GM18498 (cell line): ENCODE results near the gene CDH1.
"Not testable (repeated sequence)": the region's sequence is repeated elsewhere in the genome, so short reads cannot be mapped to it uniquely, and the experiment has no call there.

Source experiments
- ATAC-seq: cut with Tn5 transposase; IDR thresholded peaks from one replicate; pipeline ENCODE4 v1.9.1; 2021; ENCODE audit warnings: mild to moderate bottlenecking, moderate library complexity; ENCODE audit not compliant: unreplicated experiment

CDH1 gene

DNA sequence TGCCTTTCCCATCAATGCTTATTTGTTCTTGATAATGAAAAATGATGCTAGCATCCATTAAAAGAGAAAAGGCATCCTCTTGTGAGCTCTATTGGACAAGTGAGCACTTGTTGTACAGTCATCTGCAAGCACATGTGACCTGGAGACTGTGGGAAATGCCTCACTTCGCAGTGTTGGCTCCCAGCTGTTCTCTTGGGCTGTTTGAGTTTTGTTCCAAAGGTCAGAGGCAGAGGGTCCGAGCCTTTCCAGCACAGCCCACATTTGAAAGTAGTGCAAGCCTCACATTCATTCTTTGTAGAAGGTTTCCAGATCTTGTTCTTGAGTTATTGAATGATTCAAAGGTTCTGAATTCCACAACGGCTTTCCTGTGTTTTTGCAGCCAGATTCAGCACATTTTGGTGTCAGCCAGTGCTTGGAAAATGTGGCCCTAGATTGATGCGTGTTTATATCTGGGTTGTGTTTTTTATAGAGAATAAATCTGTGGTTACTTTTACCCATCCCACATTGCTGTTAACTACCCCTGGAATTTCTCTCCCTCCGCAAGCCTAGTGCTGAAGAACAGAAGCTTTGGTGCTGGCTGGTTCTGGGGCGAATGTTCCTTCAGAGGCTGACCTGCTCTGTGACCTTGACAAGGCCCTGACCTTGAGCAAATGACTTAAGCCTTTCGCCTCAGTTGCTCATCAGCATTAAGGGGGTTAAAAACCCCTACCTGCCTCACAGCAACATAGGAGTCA is 49.8 kb downstream of the CDH1 start:
- ATAC-seq = no peak

DNA sequence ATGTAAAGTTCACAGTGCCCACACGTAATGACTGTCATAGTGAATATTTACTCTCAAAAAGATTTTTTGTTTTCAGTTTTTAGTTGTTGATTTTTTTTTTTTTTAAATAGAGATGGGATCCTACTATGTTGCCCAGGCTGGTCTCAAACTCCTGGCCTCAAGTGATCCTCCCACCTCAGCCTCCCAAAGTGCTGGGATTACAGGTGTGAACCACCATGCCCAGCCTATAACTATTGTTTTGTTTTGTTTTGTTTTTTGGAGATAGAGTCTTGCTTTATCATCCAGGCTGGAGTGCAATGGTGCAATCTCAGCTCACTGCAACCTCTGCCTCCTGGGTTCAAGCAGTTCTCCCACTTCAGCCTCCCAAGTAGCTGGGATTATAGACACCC is 50.3 kb downstream of the CDH1 start:
- not testable (repeated sequence) for ATAC-seq

DNA sequence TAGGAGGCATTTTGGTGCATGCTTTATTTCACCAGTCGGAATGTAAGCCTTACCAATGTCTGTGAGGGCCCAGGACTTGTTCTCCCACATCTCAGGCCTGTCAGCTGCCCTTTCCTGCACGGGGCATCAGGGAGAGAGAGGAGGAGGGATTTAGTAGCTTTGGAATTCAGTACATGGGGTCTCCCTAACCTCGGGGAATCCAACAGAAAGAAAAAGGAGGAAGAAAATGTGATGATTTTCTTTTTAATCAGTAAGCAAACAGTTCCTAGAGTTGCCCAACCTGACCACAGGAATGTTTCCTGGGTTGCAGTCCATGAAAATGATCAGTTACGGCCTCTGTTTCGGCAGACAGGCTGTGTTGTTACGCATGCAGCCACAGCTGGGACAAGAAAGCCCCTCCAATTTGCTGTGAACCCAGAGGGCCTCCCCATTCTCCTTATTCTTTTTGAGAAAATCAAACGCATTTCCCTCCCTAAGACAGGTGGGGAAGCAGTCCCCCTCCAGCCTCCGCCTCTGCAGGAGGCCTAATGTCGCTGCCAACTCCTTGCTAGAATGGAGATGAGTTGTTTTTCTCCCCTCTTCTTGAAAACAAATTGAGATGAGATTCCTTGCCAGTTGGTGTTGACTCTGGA is 53.2 kb downstream of the CDH1 start:
- no peak for ATAC-seq

DNA sequence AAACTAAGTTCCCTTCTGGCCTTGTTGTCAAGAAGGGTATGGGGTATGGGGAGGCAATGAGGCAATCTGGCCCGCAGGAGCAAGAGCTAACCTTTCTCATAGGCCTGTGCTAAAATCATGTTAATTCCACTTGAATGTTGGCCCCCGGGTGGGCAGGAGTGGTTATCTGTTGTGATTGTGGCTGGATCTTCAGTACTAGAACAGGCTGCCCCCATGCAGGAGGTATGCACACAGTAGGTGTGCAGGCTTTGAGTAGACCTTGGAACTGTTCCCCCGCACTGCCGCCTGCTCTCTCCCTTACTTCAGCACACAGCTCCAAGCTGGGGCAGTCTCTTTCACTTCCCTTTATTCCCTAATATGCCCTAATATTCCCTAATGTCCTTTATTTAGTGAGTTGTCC is 53.9 kb downstream of the CDH1 start:
- ATAC-seq = no peak

DNA sequence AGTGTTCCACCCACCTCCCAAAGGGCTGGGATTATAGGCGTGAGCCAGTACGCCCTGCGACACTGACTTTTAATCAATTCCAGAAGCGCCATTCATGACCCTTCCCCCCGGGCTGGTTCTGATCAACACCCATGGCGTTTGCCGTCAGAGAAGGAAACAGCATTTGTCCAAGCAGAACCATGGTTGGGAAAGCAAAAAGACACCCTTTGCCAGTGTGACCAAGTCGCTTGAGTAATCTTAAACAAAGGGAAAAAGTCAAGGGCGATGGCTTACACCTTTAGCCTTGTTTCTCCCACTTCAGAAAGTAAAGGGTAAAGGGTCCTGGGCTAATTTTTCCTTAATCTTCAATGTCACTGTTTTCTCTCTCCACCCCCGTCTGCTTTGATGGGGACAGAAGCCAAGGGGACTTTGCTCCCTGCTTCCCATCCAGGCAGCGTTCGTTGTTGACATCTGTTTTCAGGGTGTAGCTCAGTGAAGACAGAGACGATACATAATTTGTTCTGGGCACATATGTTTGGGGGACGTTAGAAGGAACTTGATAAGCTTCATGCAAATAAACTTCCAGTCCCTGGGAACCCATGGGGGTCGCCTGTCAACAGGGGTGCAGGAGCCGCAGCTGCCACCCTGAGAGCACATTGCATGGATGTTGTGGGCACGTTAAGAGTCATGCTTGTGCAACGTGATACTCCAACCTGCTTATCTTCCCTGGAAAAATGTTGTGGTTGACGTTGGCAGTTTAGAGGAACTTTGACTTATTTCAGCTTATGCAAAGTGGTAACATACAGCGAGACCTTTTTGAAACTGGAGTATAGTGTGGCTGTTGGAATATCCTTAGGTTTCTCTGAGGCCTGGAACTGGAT is 55.6 kb downstream of the CDH1 start:
- ATAC-seq = no peak

DNA sequence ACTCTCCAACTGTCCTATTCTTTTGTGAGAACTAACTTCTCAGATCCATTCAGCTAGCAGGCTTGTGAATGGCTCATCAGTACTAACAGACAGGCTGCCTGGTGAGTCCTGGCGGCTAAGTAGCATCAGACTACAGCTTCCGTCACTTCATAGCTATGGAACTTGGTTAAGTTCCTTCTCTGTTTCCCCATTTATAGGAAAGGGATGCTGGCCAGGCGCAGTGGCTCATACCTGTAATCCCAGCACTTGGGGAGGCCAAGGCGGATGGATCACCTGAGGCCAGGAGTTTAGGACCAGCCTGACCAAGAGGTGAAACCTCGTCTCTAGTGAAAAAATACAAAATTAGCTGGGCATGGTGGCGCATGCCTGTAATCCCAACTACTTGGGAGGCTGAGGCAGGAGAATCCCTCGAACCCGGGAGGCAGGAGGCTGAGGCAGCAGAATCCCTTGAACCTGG is 56.3 kb downstream of the CDH1 start:
- ATAC-seq = no peak

DNA sequence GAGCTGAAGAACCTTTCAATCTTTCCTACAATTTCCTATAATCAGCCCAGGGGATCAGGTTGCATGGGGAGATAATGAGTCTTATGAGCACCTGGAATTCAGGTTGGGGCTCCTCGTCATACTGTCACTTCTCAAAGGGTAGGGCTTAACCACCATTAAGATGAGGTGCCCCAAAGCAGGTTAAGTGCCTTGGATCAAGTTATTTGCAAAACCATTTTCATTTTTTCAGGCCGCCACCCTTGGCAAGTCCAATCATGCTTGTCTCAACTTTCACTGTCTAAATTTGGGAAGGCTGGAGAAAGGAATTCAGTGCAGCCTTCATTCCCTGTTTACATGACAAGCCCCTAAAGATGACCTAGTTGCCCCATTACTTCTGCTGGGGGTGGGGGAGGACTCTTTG is 61.3 kb downstream of the CDH1 start:
- ATAC-seq = no peak

DNA sequence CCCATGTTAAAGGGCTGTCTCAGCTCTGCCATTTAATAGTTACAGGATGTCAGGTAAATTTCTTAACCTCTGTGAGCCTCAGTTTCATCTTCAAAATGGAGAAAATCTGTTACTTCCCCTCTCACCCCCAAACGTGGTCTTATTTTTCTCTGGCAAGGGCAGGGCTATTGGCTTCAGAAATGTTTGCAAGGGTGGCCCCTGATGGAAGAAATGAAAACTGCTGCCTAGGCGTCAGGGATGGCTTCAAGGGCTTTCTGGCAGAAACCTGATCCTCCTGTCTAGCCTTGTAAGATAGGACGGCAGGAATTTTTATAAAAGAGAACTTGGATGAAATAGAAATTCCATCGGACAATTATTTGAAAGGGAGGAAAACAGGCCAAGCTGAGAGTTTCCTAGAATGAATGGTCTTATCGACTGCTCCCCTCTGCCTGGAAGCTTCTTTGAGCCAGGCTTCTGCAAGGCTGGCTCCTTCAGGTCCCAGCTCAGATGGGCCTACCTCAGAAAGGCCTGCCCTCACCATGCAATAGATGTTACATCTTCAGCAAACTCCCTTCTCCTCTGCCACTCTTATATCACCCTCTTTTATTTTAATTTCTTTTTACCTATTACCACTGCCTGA is 63.3 kb downstream of the CDH1 start:
- peak; percentile 82 for ATAC-seq

DNA sequence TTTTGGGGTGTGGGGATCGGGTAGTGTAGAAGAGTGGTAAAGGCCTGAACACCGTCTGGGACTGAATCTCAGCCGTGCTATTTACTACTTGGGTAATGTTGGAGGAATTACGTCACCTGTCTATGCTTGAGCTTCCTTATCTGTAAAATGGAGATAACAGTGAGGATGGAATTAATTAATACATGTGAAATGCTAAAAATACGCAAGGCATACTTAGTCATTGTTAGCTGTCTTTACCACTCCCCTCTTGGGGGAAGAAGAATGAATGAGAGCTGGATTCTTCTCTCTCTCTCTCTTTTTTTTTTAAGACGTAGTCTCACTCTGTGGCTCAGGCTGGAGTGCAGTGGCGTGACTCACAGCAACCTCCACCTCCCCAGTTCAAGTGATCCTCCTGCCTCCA is 65.1 kb downstream of the CDH1 start:
- no peak for ATAC-seq

DNA sequence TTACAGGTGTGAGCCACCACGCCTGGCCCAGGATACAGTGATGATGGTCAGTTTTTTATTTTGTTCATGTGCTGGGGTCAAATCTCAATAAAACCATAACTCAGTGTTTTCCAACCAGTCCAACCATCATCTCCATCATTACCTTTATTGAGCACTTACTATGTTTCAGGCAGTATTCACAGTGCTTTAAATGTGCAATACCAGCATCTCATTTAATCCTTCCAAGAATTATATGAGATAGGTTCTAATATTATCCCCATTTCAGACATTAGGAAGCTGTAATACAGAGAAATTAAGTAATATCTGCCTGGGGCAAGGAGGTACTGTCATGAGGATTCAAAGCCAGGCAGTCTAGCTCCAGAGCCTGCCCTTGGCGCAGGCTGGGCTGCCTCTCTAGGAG is 69.3 kb downstream of the CDH1 start:
- no peak for ATAC-seq

DNA sequence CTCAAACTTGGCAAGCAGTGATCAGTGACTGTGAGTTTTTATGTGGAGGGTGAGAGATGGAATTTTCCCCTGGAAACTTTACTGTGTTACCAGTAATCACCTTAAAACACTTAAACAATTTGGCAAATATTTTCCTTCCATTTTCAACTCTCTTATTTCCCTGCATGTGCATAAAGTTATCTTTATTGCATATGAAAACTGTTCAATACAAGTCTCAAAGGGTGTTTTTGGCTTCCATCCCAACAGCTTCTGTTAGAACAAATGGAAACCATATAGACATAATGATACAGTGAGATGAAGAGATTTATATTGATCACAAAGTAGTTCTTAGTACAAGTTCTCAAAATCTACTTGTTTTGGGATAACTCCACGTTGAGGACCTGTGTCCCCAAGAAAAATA is 69.9 kb downstream of the CDH1 start:
- ATAC-seq = no peak

DNA sequence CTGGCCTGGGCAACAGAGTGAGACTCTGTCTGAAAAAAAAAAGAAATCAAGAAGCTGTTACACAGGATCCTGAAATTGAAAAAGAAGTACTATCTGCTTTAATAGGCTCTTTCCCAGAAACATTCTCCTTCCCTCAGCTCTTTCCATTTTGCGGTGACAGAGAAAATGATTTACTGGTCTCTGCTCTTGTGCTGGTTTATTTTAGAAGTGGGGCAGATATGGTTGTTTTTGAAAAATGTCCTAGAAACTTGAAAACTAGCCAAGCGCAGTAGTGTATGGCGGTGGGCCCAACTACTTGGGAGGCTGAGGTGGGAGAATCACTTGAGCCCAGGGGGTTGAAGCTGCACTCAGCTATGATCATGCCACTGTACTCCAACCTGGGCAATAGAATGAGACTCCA is 77.4 kb downstream of the CDH1 start:
- no peak for ATAC-seq

DNA sequence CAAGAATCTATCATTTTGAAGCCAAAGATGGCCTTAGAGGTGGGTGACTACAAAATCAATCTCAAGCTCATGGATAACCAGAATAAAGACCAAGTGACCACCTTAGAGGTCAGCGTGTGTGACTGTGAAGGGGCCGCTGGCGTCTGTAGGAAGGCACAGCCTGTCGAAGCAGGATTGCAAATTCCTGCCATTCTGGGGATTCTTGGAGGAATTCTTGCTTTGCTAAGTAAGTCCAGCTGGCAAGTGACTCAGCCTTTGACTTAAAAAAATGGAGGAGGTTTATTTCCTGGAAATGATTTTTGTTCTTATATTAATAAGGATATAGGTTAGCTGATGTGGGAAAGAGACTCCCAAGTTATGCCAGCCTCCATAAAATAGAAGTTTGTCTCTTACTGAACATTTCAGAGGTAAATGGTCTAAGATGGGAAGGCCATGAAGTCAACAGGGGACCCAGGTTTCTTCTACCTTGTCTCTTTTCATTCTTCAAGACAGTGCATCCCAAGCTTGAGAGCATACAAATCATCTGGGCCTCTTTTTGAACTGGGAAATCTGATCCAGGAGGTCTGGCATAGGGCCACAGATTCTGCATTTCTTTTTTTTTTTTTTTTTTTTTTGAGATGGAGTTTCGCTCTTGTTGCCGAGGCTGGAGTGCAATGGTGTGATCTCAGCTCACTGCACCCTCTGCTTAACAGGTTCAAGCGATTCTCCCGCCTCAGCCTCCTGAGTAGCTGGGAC is 86.5 kb downstream of the CDH1 start:
- ATAC-seq = no peak

DNA sequence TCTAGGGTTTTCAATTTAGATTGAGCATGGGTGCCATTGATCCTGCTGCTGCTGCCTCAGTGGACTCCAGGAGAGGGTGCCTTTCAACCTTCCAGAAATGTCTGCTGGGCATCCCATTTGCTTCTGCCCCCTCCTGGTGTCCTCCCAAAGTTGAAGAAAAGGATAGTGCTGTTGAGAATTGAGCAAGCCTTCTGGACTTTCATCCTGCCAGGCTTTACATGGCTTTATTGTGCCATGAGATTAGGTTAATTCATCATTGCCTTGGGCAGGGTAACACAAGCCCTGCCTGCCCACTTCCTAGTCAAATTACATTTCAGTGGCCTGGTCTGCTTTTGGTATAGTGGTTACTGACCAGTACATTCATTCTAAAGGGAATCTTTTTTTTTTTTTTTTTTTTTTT is 88.3 kb downstream of the CDH1 start:
- no peak for ATAC-seq

DNA sequence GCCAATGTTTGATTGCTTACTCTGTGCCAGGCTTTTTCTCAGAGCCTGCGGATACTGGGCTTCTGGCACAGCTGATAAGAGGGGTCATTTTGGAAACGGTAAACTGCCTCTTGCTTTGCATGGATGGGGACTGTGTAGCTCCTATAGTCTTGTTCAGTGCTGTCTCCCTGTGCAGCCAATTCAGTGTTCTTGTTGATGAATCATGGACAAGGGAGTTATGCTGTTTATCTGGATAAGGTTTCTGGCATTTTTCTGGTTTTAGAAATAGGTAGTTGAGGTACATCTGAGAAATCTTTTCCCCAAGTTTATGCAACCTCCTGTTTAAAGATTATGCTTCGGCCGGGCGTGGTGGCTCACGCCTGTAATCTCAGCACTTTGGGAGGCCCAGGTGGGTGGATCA is 89.6 kb downstream of the CDH1 start:
- no peak for ATAC-seq

DNA sequence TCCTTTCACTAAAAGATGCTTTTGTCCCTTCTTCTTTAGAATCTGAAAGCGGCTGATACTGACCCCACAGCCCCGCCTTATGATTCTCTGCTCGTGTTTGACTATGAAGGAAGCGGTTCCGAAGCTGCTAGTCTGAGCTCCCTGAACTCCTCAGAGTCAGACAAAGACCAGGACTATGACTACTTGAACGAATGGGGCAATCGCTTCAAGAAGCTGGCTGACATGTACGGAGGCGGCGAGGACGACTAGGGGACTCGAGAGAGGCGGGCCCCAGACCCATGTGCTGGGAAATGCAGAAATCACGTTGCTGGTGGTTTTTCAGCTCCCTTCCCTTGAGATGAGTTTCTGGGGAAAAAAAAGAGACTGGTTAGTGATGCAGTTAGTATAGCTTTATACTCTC is 96.2 kb downstream of the CDH1 start:
- ATAC-seq = no peak

DNA sequence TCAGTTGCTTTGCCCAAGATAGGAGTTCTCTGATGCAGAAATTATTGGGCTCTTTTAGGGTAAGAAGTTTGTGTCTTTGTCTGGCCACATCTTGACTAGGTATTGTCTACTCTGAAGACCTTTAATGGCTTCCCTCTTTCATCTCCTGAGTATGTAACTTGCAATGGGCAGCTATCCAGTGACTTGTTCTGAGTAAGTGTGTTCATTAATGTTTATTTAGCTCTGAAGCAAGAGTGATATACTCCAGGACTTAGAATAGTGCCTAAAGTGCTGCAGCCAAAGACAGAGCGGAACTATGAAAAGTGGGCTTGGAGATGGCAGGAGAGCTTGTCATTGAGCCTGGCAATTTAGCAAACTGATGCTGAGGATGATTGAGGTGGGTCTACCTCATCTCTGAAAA is 97.5 kb downstream of the CDH1 start:
- no peak for ATAC-seq

DNA sequence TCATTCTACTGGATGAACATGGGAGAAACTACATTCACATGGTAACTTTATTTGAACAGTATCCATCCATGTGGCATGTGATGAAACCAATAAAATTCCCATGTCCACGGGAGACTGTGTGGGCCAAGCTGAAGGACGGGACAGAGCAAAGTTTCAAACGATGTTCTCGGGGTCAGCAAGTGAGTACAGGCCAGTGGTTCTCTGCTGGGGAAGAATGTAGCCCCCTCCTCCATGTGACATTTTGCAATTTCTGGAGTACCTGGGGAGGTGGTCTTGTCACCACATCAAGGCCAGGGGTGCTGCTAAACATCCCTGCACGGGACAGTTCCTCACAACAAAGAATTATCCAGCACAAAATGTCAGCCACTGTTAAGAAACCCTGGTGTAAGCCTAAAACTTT is 98.9 kb downstream of the CDH1 start:
- ATAC-seq = no peak

DNA sequence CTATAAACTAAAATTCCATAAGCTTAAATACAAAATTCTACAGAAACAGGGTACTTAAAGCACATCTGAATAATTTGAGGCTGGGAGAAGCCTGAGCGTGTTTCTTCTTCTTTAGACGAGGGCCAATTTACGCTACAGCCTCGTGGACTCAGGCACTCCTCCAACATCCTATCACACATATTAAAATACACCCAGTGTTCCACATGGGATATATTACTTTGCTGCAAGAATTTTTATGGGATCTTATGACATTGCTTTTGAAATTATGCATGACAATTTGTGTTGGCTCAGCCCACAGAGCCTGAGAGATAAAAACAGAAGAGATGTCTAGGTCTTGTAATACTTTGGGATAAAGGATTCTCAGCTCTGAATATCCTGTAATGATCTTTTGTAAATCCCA is 102.7 kb downstream of the CDH1 start:
- ATAC-seq = no peak

DNA sequence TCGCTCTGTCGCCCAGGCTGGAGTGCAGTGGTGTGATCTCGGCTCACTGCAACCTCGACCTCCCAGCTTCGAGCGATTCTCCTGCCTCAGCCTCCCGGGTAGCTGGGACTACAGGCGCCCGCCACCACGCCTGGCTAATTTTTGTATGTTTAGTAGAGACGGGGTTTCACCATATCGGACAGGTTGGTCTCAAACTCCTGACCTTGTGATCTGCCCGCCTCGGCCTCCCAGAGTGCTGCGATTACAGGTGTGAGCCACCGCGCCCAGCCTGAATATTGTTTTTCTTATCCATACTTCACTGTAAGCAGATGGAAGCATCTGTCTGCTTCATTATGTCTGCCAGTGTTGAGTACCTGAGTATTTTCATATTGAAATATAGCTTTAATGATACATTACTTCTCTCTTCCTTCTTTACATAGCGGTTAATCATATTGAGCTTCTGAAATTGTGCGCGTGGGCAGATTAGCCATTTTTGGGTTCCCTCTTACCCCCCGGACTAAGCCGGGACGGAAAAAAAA is 105.9 kb downstream of the CDH1 start:
- ATAC-seq = not testable (repeated sequence)
